Measurements from ENCODE around the gene CADM4.
A peak's percentile ranks its signal among the peaks of the same experiment; 100 is the strongest.

CADM4 gene

DNA sequence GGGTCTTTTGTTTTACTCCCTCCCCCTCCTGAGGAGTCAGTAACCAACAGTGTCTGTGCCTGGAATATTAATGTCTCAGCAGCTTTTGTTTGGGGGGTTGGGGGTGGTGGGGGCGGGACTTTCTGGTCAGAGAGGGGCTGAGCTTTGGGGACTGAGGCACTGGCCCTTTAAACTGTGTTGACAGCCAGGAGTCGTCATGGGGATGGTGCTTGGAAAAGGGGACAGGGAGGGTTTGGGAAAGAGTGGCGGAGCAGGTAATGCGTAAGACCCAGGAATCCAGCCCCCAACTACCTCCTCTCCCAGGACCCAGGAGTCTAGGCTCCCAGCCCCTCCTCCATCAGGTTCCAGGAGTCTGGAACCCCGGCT is 5.2 kb downstream of the CADM4 start:
- FAIRE-seq (no peak), DNase-seq (ENCODE audit: low spot score) (no peak)

GRCh38 chr19:43634068-43634467 is 5.6 kb downstream of the CADM4 start:
- DNase-seq (ENCODE audit: low spot score) (no peak), FAIRE-seq (no peak)

DNA sequence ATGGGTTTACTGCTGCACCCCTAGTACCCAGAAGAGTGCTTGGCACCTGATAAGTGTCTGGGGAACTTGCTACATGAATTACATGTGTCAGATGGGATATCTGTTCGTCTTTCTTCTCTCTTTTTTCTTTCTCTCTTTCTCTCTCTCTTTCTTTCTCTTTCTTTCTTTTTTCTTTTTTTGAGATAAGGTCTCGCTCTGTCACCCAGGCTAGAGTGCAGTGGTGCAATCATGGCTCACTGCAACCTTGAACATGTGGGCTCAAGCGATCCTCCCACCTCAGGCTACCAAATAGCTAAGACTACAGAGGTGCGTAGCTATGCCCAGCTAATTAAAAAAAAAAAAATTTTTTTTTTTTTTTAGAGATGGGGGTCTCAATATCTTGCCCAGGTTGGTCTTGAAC is 6.1 kb downstream of the CADM4 start:
- DNase-seq (ENCODE audit: low spot score) (no peak), FAIRE-seq (no peak)

DNA sequence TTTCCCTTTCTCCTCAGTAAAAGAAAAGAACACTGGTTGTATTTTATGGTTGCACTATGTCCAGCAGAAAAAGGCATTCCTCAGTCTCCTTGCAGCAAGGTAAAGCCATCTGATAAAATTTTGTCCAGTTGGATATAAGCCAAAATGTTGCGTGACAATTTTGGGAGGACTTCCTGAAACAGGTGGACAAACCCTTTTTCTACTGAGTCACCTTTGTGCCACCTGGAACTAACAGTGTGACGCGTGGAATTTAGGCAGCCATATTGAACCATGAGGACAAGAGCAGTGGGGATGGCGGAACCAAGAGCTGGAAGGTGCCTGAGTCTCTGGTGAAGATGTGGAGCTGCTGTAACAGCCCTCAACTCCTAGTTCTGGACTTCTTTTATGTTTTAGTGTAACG is 8.2 kb downstream of the CADM4 start:
- no peak for DNase-seq (ENCODE audit: low spot score)
- FAIRE-seq: no peak

- DNase-seq (ENCODE audit: low spot score) (no peak), FAIRE-seq (no peak)
Measured at GRCh38 chr19:43628646-43629326, 10.9 kb downstream of the CADM4 start.

- DNase-seq (ENCODE audit: low spot score) (no peak), FAIRE-seq (no peak)
Measured at GRCh38 chr19:43626838-43627237, 12.8 kb downstream of the CADM4 start.

GRCh38 chr19:43625918-43626579 is 13.6 kb downstream of the CADM4 start:
- FAIRE-seq (no peak), DNase-seq (ENCODE audit: low spot score) (no peak)

DNA sequence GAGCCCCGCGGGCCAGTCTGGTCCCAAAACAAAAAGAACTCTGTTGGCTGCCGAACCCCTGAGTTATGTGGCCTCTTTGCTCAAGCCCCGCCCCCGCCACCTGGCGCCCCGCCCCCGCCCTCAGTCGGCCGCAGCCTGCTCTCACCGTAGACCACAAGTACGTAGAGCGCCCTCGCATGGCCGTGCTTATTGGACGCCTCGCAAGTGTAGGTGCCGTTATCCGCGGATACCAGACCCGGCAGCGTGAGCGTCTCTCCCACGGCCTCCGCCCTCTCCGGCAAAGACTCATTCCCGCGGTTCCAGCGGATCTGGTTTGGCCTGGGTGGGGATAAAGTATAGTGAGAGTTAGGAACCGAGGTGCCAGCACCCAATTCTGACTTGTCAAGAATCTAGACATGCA is 14.7 kb downstream of the CADM4 start:
- FAIRE-seq (no peak), DNase-seq (ENCODE audit: low spot score) (no peak)

DNA sequence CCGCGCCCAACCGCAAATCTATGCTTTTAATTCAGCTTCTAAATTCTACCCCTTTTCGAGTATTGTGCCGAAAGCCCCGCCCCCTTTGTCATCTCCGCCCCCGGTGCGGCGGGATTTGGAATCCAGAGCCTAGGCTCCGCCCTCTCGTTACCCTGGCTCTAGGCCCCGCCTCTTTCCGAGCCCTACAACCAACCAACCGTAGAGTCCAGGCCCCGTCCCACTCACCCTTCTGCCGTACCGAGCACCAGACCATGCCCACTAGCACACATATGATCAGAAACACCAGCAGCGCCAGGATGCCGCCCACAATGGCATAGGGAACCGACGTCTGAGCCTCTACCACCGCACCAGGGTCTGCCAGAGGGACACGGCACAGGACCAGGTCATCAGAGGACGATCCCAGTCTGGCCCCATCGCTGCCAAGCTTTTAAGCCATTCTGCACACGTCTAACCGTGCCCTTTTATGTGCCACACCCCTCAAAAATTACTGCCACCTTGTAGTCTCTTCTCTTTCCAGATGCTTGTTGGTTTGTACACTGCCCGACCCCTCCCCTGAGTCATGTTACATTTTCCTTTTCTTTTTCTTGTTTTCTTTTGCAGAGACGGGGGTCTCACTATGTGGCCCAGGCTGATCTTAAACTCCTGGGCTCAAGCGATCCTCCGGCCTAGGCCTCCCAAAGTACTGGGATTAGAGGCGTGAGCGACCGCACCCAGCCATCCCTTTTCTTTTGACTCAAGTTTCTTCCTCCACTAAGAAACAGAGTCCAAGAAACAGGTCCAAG is 15.6 kb downstream of the CADM4 start:
- DNase-seq (ENCODE audit: low spot score) (no peak), FAIRE-seq (no peak)

- DNase-seq (ENCODE audit: low spot score): no peak
- no peak for FAIRE-seq
Measured at GRCh38 chr19:43622956-43623355, 16.7 kb downstream of the CADM4 start.

DNA sequence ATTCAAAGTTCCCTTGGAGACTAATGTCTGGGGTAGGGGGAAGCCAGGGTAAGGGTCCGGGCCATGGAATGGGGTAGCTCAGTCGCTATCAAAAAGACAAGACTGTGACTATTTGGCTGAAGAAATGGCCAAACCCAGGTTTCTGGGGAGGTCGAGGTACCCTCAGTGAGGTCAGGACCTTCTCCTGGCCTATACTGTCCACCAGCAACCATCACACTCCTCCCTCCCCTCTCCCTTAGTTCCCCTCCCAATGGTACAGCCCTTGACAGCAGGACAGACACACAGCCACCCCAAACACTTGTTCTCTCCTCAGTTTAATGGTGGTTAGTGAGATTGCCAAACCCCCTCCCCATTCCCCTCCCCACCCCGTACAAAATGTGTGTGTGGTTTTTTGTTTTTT is 17.6 kb downstream of the CADM4 start:
- no peak for FAIRE-seq
- DNase-seq (ENCODE audit: low spot score): no peak

GRCh38 chr19:43620061-43621001 is 19.3 kb downstream of the CADM4 start:
- DNase-seq (ENCODE audit: low spot score): no peak
- FAIRE-seq: no peak

DNA sequence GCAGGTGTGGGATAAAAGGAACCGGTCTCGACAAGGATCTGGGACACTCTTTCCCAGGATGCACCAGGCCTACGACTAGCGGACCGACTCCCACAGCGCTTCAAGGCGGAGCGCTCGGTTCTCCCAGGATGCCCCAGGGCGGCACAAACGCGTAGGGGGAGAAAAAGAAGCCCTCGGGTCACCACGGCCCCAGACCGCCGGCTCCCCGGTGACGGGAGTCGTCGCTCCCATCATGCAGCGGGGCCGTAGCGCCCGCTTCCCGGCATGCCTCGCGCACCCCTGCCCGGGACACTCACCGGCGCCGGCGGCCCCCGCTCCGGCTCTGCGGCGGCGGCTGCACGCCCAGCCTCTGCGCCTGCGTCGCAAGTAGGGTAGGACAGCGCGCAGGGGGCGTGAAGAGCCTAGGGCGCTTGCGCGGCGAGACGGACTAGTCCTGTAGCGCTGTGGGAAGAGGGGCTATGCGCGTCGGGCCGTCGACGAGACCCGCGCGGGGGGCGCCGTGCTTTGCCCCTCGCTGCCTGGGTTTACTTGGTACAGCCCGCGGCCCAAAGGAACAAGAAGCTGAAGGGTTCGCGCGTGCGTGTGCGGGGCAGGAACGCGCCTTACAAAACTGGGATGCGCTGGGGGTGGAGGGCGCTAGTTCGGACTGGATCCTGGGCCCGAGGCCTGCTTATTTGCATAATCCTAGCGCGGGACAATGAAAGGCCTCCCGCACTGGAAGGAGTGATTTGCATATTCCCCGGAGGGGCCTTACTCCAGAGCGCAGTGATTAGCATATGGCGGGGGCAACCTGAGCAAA is 20.2 kb downstream of the CADM4 start, which contains the start of gene ZNF428:
Gene ZNF428, minus strand, starts transcription at position 368 of the 799 bp plus-strand sequence. CDS start 5,325 bp downstream, outside the sequence.
- peak; percentile 61 for FAIRE-seq

DNA sequence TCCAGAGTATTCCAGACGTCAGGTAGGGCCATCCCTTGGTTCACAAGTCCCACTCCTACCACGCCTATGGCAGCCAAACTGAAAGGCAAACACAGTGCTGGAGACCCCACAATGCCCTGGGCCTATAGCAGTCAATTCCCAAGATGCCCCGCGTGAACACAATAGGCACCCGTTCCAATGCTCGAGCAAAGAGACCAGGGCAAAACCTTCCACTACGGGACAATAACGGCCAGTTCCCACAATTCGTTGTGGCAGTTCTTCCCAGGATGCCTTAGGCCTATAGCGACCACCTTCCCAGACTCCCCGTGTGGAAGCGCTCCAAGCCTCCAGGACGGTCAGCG is 20.8 kb downstream of the CADM4 start:
- DNase-seq (ENCODE audit: low spot score) (peak; percentile 70), FAIRE-seq (no peak)

More for the DNA sequence above, 20.2 kb downstream of the CADM4 start, which contains the start of gene ZNF428:
- peak; percentile 92 for DNase-seq (ENCODE audit: low spot score)

GRCh38 chr19:43616954-43617353 is 22.7 kb downstream of the CADM4 start:
- FAIRE-seq (no peak), DNase-seq (ENCODE audit: low spot score) (no peak)

- FAIRE-seq (no peak), DNase-seq (ENCODE audit: low spot score) (no peak)
Measured at GRCh38 chr19:43616306-43616705, 23.3 kb downstream of the CADM4 start.

- DNase-seq (ENCODE audit: low spot score) (no peak), FAIRE-seq (no peak)
Measured at GRCh38 chr19:43612374-43612773, 27.3 kb downstream of the CADM4 start.

DNA sequence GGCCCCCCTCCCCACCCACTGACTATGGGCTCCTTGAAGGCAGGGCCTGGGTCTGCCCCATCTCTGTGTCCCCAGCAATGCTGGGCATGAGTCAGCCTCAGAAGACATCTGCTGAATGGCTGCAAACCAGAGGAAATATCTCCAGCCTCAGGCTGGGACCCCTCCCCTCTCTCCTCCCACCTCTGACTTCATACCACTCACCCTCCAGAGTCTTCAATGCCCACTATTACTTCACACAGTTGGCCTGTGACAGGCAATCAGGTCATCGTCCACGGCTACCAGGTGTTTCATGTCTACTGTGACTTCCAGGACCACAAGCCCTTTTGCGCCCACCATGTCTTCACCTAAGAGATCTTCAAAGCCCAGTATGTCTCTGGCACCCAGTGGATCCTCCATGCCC is 27.9 kb downstream of the CADM4 start, which contains the start of gene SRRM5:
Gene SRRM5, plus strand, starts transcription at position 301 of the 400 bp plus-strand sequence. Its CDS starts 34 bp downstream, at position 335.
- no peak for DNase-seq (ENCODE audit: low spot score)
- no peak for FAIRE-seq

- DNase-seq (ENCODE audit: low spot score) (no peak), FAIRE-seq (no peak)
Measured at GRCh38 chr19:43610493-43610892, 29.2 kb downstream of the CADM4 start.

DNA sequence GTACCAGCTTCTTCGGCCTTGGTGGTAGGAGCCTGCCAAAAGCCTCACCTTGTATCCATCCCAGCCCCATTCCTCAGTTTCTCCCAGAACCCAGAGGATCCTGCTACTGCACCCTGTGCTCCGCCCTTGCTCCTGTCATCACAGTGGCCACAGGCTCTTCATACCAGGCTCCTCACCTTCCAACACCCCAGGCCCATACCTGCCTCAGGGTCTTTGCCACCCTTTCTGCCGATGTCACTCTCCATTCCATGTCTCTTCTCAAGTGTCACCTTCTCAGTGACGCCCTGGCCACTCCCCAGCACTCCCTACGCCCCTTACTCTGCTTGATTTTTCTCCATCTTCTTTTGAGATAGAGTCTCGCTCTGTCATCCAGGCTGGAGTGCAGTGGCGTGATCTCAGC is 29.8 kb downstream of the CADM4 start:
- FAIRE-seq: no peak

More for the DNA sequence above, 29.8 kb downstream of the CADM4 start:
- DNase-seq (ENCODE audit: low spot score): no peak

Data from urothelium cell line (cell line).